ENCODE data around the gene RNF123.

Gene RNF123

GRCh38 chr3:49689046-49689907, at the start of gene RNF123, which contains the start of gene MST1:
Gene RNF123 (plus strand): TSS chr3:49689557. CDS start chr3:49691166, 1,609 bp downstream.
Gene MST1 (minus strand): TSS chr3:49689474. CDS start chr3:49688691, 783 bp downstream.
- DNase-seq (ENCODE audit: low read depth), result peak; percentile 70

- no peak for DNase-seq (ENCODE audit: low read depth)
These were observed 48.1 kb upstream of the RNF123 start for GRCh38 chr3:49641292-49641691.

- no peak for DNase-seq (ENCODE audit: low read depth)
These were observed 47.2 kb upstream of the RNF123 start for GRCh38 chr3:49641921-49642707.

- no peak for DNase-seq (ENCODE audit: low read depth)
These were observed 46.6 kb upstream of the RNF123 start for GRCh38 chr3:49642708-49643145.

GRCh38 chr3:49644684-49645083, 44.7 kb upstream of the RNF123 start:
- no peak for DNase-seq (ENCODE audit: low read depth)

- no peak for DNase-seq (ENCODE audit: low read depth)
These were observed 43.1 kb upstream of the RNF123 start for GRCh38 chr3:49646236-49646635.

- DNase-seq (ENCODE audit: low read depth), result no peak
These were observed 41.6 kb upstream of the RNF123 start for GRCh38 chr3:49647741-49648140.

- DNase-seq (ENCODE audit: low read depth), result no peak
These were observed 40.9 kb upstream of the RNF123 start for GRCh38 chr3:49648354-49649019.

- DNase-seq (ENCODE audit: low read depth), result no peak
These were observed 39.8 kb upstream of the RNF123 start for GRCh38 chr3:49649576-49649975.

- no peak for DNase-seq (ENCODE audit: low read depth)
These were observed 39.2 kb upstream of the RNF123 start for GRCh38 chr3:49650177-49650576.

- no peak for DNase-seq (ENCODE audit: low read depth)
These were observed 38.7 kb upstream of the RNF123 start for GRCh38 chr3:49650637-49651036.

GRCh38 chr3:49652218-49652902, 37.0 kb upstream of the RNF123 start:
- no peak for DNase-seq (ENCODE audit: low read depth)

GRCh38 chr3:49652903-49653415, 36.4 kb upstream of the RNF123 start:
- DNase-seq (ENCODE audit: low read depth), result no peak

- no peak for DNase-seq (ENCODE audit: low read depth)
These were observed 35.7 kb upstream of the RNF123 start for GRCh38 chr3:49653621-49654020.

- DNase-seq (ENCODE audit: low read depth), result no peak
These were observed 35.1 kb upstream of the RNF123 start for GRCh38 chr3:49654176-49654825.

GRCh38 chr3:49654955-49655556, 34.3 kb upstream of the RNF123 start:
- DNase-seq (ENCODE audit: low read depth), result no peak

GRCh38 chr3:49655731-49656285, 33.5 kb upstream of the RNF123 start:
- DNase-seq (ENCODE audit: low read depth), result no peak

GRCh38 chr3:49656541-49657112, 32.7 kb upstream of the RNF123 start:
- DNase-seq (ENCODE audit: low read depth), result no peak

- DNase-seq (ENCODE audit: low read depth), result no peak
These were observed 32.0 kb upstream of the RNF123 start for GRCh38 chr3:49657208-49657915.

All from GM04504 (cell line).